ENCODE measurements around the gene LETM1. TPM values are rescaled to one million over a fixed set of nuclear protein-coding genes. Genes with fewer than 3 reads are reported as not detected.
A peak's percentile ranks its signal among the peaks of the same experiment; 100 is the strongest.

Gene LETM1
- total RNA-seq, 1 donor from 2014 or later = 60.3 TPM

DNA sequence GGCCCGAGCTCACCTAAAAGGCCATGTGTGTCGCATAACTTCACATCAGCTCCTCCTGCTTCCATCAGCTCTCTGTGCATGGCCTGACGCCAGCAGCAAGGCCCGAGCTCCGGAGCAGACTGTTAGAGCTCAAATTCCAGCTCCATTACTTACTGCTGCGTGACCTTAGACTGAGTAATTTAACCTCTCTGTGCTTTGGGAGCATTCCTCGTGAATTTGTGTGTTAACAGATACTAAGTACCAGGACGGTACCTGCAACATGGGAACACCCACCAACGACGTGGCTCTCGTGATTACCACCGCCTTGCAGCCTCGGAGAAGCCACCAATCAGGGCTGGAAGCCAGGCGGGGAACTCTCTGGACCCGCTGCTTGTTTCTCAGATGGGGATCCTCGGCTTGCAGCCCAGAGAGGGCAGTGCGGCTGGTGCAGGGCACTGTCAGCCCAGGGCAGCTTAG lies 12.9 kb downstream of the LETM1 start:
- H3K79me2 ChIP-seq (ENCODE audit: insufficient read depth, low read length) = peaks cover 47% of the 10 kb centered on the region
- TF ChIP-seq CTCF (IDR thresholded peaks at IDR 0.05; ENCODE audit: insufficient read depth, low read depth, low read length) = no peak
- TF ChIP-seq EZH2 (IDR thresholded peaks at IDR 0.05; ENCODE audit: insufficient read depth, low read length) = no peak
- FAIRE-seq = peak; percentile 72
- peak; percentile 90 for DNase-seq (ENCODE audit: low read depth)
- peak overlapping the region; percentile 60 for H3K27ac ChIP-seq (ENCODE audit: low read depth, low read length)
- H3K9me3 ChIP-seq (ENCODE audit: insufficient read depth, low read depth, low read length) = no peaks in the 10 kb centered on the region
- Mint-ChIP-seq H3K27ac (ENCODE audit: unreplicated experiment) (no peak overlapping the region), H3K9me3 (ENCODE audit: unreplicated experiment) (no peaks in the 10 kb centered on the region), H3K4me1 (ENCODE audit: low read depth, unreplicated experiment) (peaks cover 9% of the 10 kb centered on the region), H3K36me3 (ENCODE audit: low read depth, unreplicated experiment) (peaks cover 18% of the 10 kb centered on the region), H3K27me3 (ENCODE audit: low read depth, unreplicated experiment) (no peaks in the 10 kb centered on the region), H3K4me3 (ENCODE audit: unreplicated experiment) (peak overlapping the region; percentile 67)
- peak overlapping the region; percentile 66 for H3K4me2 ChIP-seq (ENCODE audit: low read length)
- H3K27me3 ChIP-seq (ENCODE audit: insufficient read depth, low read length) = no peaks in the 10 kb centered on the region
- peaks cover 20% of the 10 kb centered on the region for H3K4me1 ChIP-seq (ENCODE audit: insufficient read depth, low read length)
- H4K20me1 ChIP-seq (ENCODE audit: insufficient read depth, low read length) = peaks cover 50% of the 10 kb centered on the region
- no peak overlapping the region for H2AFZ ChIP-seq (ENCODE audit: low read depth, low read length)
- H3K36me3 ChIP-seq (ENCODE audit: insufficient read depth, low read length) = peaks cover 17% of the 10 kb centered on the region
- H3K9ac ChIP-seq (ENCODE audit: low read length) = peak overlapping the region; percentile 36
- no peak overlapping the region for H3K4me3 ChIP-seq (ENCODE audit: insufficient read depth, low read depth, low read length)

DNA sequence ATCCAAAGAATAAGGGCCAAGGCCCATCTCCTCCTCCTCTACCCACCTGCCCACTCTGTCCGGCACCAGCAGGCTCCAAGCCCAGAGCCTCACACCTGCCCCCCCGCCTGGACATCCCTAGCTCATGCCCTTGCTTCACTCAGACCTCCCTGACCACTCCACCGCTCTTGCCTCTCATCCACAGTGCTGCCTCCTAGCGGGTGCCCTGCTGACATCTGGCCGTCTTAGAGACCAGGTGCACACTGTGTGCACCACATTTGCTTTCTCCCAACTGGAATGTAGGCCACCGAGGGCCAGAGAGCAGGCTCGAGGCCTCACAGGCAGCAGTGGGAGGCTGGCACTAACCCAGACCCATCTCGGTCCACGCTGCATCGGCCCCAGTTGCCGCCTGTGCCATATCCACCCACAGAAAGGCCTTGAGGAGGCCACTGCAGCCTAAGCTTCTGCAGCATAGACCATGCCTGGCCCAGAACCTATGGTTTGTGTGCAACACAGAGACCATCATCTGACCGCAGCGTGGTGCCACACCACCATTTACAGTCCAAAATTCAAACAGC lies 13.5 kb downstream of the LETM1 start:
- peaks cover 50% of the 10 kb centered on the region for H4K20me1 ChIP-seq (ENCODE audit: insufficient read depth, low read length)
- TF ChIP-seq CTCF (IDR thresholded peaks at IDR 0.05; ENCODE audit: insufficient read depth, low read depth, low read length) = no peak
- no peak for TF ChIP-seq EZH2 (IDR thresholded peaks at IDR 0.05; ENCODE audit: insufficient read depth, low read length)
- Mint-ChIP-seq H3K4me1 (ENCODE audit: low read depth, unreplicated experiment) (peaks cover 9% of the 10 kb centered on the region), H3K4me3 (ENCODE audit: unreplicated experiment) (no peak overlapping the region), H3K27me3 (ENCODE audit: low read depth, unreplicated experiment) (no peaks in the 10 kb centered on the region), H3K27ac (ENCODE audit: unreplicated experiment) (no peak overlapping the region), H3K9me3 (ENCODE audit: unreplicated experiment) (no peaks in the 10 kb centered on the region), H3K36me3 (ENCODE audit: low read depth, unreplicated experiment) (peaks cover 18% of the 10 kb centered on the region)
- peak overlapping the region; percentile 66 for H3K4me2 ChIP-seq (ENCODE audit: low read length)
- no peak overlapping the region for H3K4me3 ChIP-seq (ENCODE audit: insufficient read depth, low read depth, low read length)
- H3K4me1 ChIP-seq (ENCODE audit: insufficient read depth, low read length) = peaks cover 20% of the 10 kb centered on the region
- H3K79me2 ChIP-seq (ENCODE audit: insufficient read depth, low read length) = peaks cover 47% of the 10 kb centered on the region
- H3K9me3 ChIP-seq (ENCODE audit: insufficient read depth, low read depth, low read length) = no peaks in the 10 kb centered on the region
- H3K27ac ChIP-seq (ENCODE audit: low read depth, low read length) = peak overlapping the region; percentile 37
- peaks cover 17% of the 10 kb centered on the region for H3K36me3 ChIP-seq (ENCODE audit: insufficient read depth, low read length)
- no peak overlapping the region for H2AFZ ChIP-seq (ENCODE audit: low read depth, low read length)
- FAIRE-seq (no peak), DNase-seq (ENCODE audit: low read depth) (no peak)
- no peaks in the 10 kb centered on the region for H3K27me3 ChIP-seq (ENCODE audit: insufficient read depth, low read length)
- peak overlapping the region; percentile 36 for H3K9ac ChIP-seq (ENCODE audit: low read length)

GRCh38 chr4:1841887-1842210 lies 14.1 kb downstream of the LETM1 start:
- Histone ChIP-seq H3K9me3 (ENCODE audit: insufficient read depth, low read depth, low read length) (no peaks in the 10 kb centered on the region), H2AFZ (ENCODE audit: low read depth, low read length) (no peak overlapping the region), H3K4me1 (ENCODE audit: insufficient read depth, low read length) (peaks cover 20% of the 10 kb centered on the region), H3K27me3 (ENCODE audit: insufficient read depth, low read length) (no peaks in the 10 kb centered on the region), H3K9ac (ENCODE audit: low read length) (no peak overlapping the region), H3K79me2 (ENCODE audit: insufficient read depth, low read length) (peaks cover 47% of the 10 kb centered on the region), H3K27ac (ENCODE audit: low read depth, low read length) (no peak overlapping the region), H3K4me3 (ENCODE audit: insufficient read depth, low read depth, low read length) (no peak overlapping the region), H3K36me3 (ENCODE audit: insufficient read depth, low read length) (peaks cover 16% of the 10 kb centered on the region), H4K20me1 (ENCODE audit: insufficient read depth, low read length) (peaks cover 51% of the 10 kb centered on the region), H3K4me2 (ENCODE audit: low read length) (no peak overlapping the region)
- no peaks in the 10 kb centered on the region for H3K27me3 Mint-ChIP-seq (ENCODE audit: low read depth, unreplicated experiment)
- peaks cover 19% of the 10 kb centered on the region for H3K36me3 Mint-ChIP-seq (ENCODE audit: low read depth, unreplicated experiment)
- H3K9me3 Mint-ChIP-seq (ENCODE audit: unreplicated experiment) = no peaks in the 10 kb centered on the region
- FAIRE-seq = no peak
- TF ChIP-seq EZH2 (IDR thresholded peaks at IDR 0.05; ENCODE audit: insufficient read depth, low read length) (no peak), CTCF (IDR thresholded peaks at IDR 0.05; ENCODE audit: insufficient read depth, low read depth, low read length) (no peak)
- peaks cover 9% of the 10 kb centered on the region for H3K4me1 Mint-ChIP-seq (ENCODE audit: low read depth, unreplicated experiment)
- no peak overlapping the region for H3K27ac Mint-ChIP-seq (ENCODE audit: unreplicated experiment)
- no peak overlapping the region for H3K4me3 Mint-ChIP-seq (ENCODE audit: unreplicated experiment)
- no peak for DNase-seq (ENCODE audit: low read depth)

All from astrocyte (in vitro differentiated cells and primary cell).